ENCODE measurements around the gene ENTPD7. TPM values are rescaled to one million over a fixed set of nuclear protein-coding genes. Genes with fewer than 3 reads are reported as not detected.
A peak's percentile ranks its signal among the peaks of the same experiment; 100 is the strongest.

The ENTPD7 gene
- total RNA-seq, 2 experiments from 2014 or later, result 4.3 to 7.4 TPM

DNA sequence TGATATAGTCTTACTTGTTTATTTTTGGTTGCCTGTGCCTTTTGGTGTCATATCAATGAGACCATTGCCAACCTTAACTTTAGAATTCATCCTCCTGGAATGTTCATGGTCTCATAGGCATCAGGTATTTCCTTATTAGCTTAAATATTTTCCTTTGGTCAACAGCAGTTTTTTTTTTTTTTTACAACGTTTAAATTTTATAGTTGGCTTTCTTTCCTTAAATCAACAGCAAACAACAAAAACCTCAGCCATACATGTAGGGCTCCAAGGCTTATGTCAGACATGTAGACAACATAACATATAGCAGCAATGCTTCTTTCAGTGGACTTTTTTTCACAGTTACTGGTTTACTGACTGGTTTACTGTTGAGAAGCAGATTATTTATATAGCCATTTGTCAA, 22.7 kb downstream of the ENTPD7 start:
- Mint-ChIP-seq H3K4me1 (peaks cover 11% of the 10 kb centered on the region), H3K9me3 (ENCODE audit: low read depth) (no peaks in the 10 kb centered on the region), H3K36me3 (peaks cover 2% of the 10 kb centered on the region), H3K4me3 (no peak overlapping the region), H3K27ac (no peak overlapping the region), H3K27me3 (no peaks in the 10 kb centered on the region)
- CTCF ChIA-PET, result interaction anchor here (0.7 kb wide), 1 partner anchor 71 kb away, joined by 4 read pairs; no protein-coding TSS in a partner anchor
- no peak for ATAC-seq
- no peak for DNase-seq

DNA sequence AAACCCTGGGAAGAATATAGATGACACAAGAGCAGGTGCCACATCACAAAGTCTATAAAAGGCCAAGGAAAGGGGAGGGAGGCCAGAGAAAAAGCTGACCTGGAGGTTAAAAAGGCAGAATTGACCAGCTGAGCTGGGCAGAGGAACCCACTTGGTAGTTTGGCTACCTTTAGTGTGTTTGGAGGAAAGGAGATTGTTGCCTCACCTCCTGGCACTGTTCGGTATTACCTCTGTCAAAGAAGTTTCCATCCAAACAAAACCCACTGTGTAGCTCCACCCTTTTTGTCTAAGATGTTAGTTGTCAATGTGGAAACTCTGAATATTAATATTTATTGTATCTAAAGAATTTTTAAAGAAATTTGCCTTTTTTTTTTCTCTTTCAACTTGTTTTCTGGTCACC, 23.4 kb downstream of the ENTPD7 start:
- no peak overlapping the region for H3K27ac Mint-ChIP-seq
- CTCF ChIA-PET, result no interaction called here
- H3K27me3 Mint-ChIP-seq, result no peaks in the 10 kb centered on the region

DNA sequence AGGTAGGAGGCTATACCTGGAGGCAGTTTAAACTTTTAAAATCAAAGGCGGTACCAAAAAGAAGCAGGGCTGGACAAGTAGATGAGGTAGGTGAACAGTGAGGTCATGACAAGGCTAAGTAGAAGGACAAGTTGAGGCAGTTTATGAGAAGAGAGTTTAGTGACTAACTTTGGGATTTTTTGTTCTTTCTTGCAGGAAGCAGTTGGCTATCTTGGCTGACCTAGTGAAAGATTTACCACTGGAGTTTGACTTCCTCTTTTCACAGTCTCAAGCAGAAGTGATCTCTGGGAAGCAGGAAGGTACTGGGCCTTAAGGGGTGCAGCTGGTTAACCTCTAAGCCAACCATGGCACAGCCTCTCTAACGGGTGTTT, 26.3 kb downstream of the ENTPD7 start:
- DNase-seq, result no peak
- H3K27me3 Mint-ChIP-seq, result no peaks in the 10 kb centered on the region
- no peak for ATAC-seq
- no peak overlapping the region for H3K27ac Mint-ChIP-seq
- H3K4me1 Mint-ChIP-seq, result peaks cover 6% of the 10 kb centered on the region
- H3K4me3 Mint-ChIP-seq, result no peak overlapping the region
- CTCF ChIA-PET, result interaction anchor here (1.0 kb wide), 1 partner anchor 14 kb away, joined by 3 read pairs; no protein-coding TSS in a partner anchor
- H3K36me3 Mint-ChIP-seq, result peaks cover 2% of the 10 kb centered on the region
- no peaks in the 10 kb centered on the region for H3K9me3 Mint-ChIP-seq (ENCODE audit: low read depth)

More for the DNA sequence above, 23.4 kb downstream of the ENTPD7 start:
- H3K36me3 Mint-ChIP-seq, result peaks cover 2% of the 10 kb centered on the region
- peak; percentile 53 for ATAC-seq
- no peak for DNase-seq
- no peaks in the 10 kb centered on the region for H3K9me3 Mint-ChIP-seq (ENCODE audit: low read depth)
- peaks cover 9% of the 10 kb centered on the region for H3K4me1 Mint-ChIP-seq
- no peak overlapping the region for H3K4me3 Mint-ChIP-seq

DNA sequence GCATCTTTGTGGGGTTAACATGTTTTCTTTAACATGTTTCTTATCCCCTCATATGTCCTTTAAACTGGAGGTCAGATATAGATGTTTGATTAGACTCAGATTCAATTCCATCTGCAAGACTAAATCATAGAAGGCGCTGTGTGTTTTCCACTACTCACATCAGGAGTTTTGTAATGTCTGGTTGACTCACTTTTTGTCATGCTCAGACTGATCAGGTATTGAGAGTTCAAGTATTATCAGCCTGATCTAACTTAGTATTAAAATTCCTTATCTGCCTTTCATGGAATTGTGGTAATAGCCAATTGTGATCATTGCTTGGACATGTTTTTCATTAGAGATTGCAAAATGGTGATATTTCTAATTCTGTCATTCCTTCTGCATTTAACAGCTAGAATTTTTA, 30.2 kb downstream of the ENTPD7 start:
- Mint-ChIP-seq H3K27me3 (no peaks in the 10 kb centered on the region), H3K4me1 (peaks cover 6% of the 10 kb centered on the region), H3K36me3 (peaks cover 5% of the 10 kb centered on the region), H3K27ac (no peak overlapping the region), H3K9me3 (ENCODE audit: low read depth) (no peaks in the 10 kb centered on the region), H3K4me3 (no peak overlapping the region)
- CTCF ChIA-PET, result no interaction called here
- no peak for DNase-seq
- ATAC-seq, result no peak

DNA sequence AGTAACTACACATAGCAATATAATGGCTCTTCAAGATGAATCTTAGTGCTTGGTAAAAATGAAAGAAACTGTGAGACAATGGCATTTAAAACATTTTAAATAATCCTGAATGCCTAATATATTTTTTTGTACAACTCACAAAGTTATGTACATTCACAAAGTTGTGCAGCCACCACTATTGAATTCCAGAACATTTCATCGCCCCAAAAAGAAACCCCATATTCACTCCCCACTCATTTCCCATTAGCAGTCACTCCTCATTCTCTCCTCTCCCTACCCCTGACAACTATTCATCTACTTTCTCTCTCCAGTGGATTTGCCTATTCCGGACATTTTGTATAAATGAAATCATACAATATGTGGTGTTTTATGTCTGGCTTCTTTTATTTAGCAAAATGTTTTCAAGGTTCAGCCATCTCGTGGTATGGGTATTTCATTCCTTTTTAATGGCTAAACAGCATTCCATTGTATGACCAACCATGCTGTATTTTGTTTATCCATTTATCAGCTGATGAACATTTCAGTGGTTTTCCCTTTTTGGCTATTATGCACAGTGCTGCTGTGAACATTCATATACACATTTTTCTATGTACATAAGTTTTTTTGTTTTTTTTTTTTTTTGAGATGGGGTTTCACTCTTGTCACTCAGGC, 34.7 kb downstream of the ENTPD7 start:
- Mint-ChIP-seq H3K4me3 (no peak overlapping the region), H3K36me3 (peaks cover 14% of the 10 kb centered on the region), H3K9me3 (ENCODE audit: low read depth) (no peaks in the 10 kb centered on the region), H3K27me3 (no peaks in the 10 kb centered on the region), H3K27ac (no peak overlapping the region), H3K4me1 (no peaks in the 10 kb centered on the region)
- DNase-seq, result no peak
- no peak for ATAC-seq
- CTCF ChIA-PET, result no interaction called here

DNA sequence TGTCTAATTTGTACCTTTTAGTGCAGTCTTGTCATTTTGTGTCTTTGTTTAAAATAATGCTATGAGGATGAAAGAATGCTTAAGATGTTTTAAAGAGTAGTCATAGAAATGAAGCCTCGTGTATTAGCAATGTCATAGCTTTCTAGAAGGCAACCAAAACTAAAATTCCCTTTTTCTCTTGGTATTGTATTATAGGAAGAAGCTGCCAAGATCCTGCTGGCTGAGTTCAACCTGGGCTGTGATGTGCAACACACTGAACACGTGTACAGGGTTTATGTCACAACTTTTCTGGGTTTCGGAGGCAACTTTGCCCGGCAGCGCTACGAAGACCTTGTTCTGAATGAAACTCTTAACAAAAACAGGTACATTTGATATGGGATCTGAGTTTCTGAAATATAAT, 36.5 kb downstream of the ENTPD7 start:
- no peaks in the 10 kb centered on the region for H3K4me1 Mint-ChIP-seq
- H3K36me3 Mint-ChIP-seq, result peaks cover 20% of the 10 kb centered on the region
- H3K27me3 Mint-ChIP-seq, result no peaks in the 10 kb centered on the region
- CTCF ChIA-PET, result no interaction called here
- no peaks in the 10 kb centered on the region for H3K9me3 Mint-ChIP-seq (ENCODE audit: low read depth)
- ATAC-seq (no peak), DNase-seq (no peak)
- H3K27ac Mint-ChIP-seq, result no peak overlapping the region
- H3K4me3 Mint-ChIP-seq, result no peak overlapping the region

DNA sequence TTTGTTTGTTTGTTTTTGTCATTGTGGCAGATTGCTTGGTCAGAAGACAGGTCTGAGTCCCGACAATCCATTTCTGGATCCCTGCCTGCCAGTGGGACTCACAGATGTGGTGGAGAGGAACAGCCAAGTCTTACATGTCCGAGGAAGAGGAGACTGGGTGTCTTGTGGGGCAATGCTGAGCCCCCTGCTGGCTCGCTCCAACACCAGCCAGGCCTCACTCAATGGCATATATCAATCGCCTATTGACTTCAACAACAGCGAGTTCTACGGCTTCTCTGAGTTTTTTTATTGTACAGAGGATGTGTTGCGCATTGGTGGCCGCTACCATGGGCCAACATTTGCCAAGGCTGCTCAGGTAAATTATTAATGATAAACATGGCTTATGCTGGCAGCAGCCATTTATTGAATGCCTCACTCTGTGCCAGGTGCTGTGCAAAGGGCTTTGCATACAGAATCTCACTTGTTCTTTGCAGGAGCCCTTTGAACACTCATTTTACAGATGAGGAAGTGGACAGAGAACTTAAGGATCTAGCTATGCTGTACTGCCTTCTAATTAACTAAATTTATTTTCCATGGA, 39.3 kb downstream of the ENTPD7 start:
- Mint-ChIP-seq H3K9me3 (ENCODE audit: low read depth) (no peaks in the 10 kb centered on the region), H3K27ac (no peak overlapping the region)
- CTCF ChIA-PET, result no interaction called here

DNA sequence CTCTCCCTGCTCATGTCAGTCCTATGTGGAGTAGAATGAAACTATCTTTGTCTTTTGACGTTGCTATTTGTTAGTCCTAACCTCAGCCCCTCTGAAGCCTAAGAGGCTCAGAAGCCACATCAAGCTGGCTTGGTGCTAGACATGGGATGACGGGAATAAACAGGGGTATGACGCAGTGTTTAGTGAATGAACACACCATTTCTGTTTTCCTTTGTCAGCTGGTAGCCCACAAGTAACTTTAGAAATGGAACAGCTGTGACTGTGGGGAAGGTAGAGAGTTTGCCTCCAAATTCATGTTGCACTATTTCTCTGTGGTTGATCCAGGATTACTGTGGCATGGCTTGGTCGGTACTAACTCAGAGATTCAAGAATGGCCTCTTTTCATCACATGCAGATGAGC, 41.3 kb downstream of the ENTPD7 start:
- ATAC-seq (no peak), DNase-seq (no peak)
- Mint-ChIP-seq H3K27me3 (no peaks in the 10 kb centered on the region), H3K4me3 (no peak overlapping the region), H3K9me3 (ENCODE audit: low read depth) (no peaks in the 10 kb centered on the region), H3K36me3 (peaks cover 25% of the 10 kb centered on the region), H3K27ac (no peak overlapping the region), H3K4me1 (no peaks in the 10 kb centered on the region)
- CTCF ChIA-PET, result interaction anchor here (1.3 kb wide), 1 partner anchor 140 kb away, joined by 3 read pairs; no protein-coding TSS in a partner anchor

More for the DNA sequence above, 39.3 kb downstream of the ENTPD7 start:
- Mint-ChIP-seq H3K4me3 (no peak overlapping the region), H3K36me3 (peaks cover 25% of the 10 kb centered on the region), H3K4me1 (no peaks in the 10 kb centered on the region), H3K27me3 (no peaks in the 10 kb centered on the region)
- DNase-seq (no peak), ATAC-seq (no peak)

DNA sequence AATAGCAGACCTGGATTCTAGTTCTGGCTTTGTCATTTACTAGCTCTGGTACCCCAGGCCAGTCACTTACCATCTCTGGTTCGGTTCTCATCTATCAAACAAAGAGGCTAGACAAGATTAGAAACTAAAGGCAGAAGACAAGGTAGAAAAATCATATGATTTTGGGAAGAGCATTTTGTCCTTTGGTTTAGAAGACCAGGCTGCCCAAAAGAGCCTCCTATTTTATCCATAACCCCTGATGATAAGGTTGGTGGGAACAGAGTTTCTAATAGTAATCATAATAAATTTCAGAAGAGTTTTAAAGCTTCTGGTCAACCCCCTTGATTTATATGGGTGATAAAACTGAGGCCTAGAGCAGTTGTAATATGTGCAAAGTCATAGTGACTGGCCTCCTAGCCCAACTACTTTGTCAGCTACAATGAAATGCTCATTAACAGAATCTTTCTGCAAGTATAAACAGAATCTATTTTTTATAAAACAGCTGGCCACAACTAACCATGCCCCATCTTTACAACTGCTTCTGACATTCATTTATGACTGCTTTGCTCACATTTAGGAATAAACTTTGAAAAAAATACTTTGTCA, 49.2 kb downstream of the ENTPD7 start:
- DNase-seq (no peak), ATAC-seq (no peak)
- H3K27ac Mint-ChIP-seq, result no peak overlapping the region
- no peaks in the 10 kb centered on the region for H3K27me3 Mint-ChIP-seq
- H3K4me1 Mint-ChIP-seq, result peaks cover 8% of the 10 kb centered on the region
- no peak overlapping the region for H3K4me3 Mint-ChIP-seq
- CTCF ChIA-PET, result interaction anchor here (1.0 to 1.1 kb wide), 2 partner anchors 272 to 317 kb away, joined by 3 read pairs; no protein-coding TSS in a partner anchor
- no peaks in the 10 kb centered on the region for H3K9me3 Mint-ChIP-seq (ENCODE audit: low read depth)
- peaks cover 15% of the 10 kb centered on the region for H3K36me3 Mint-ChIP-seq

DNA sequence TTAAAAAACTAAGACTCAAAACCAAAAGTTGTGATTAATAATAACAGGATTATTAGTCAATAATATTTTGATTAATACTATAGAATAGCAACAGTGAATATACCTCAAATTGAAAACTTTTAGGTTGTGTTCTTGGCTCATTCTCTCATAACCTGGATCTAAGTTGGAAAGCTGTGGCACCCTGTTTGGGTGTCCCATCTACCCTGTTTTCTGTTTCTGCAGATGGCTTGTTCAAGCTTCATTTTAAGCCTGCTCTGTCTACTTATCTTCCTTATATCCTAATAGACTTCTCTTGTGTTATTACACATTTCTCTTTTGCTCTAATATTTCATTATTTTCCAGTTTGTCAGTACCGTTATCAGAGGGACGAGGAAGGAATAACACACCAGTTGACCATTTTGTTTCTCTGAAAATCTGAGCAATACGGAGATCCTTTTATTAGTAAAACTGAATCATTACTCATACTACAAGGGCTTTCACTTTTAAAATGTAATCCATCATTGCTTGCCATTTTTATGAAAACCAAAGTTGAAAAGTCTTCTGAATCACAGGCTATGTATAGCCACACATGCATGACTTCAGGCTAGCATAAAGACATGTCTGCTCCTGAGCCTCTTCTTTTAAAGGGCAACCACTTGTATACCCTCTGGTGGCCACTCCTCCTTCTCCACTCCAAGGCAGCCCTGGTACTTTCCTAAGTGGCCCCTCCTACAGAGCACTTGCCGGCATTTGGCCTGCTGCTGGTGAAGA, 50.3 kb downstream of the ENTPD7 start:
- peaks cover 8% of the 10 kb centered on the region for H3K4me1 Mint-ChIP-seq
- DNase-seq, result no peak
- H3K36me3 Mint-ChIP-seq, result peaks cover 18% of the 10 kb centered on the region
- H3K4me3 Mint-ChIP-seq, result no peak overlapping the region
- ATAC-seq, result peak; percentile 36
- H3K27me3 Mint-ChIP-seq, result no peaks in the 10 kb centered on the region
- CTCF ChIA-PET, result interaction anchor here (1.1 to 1.8 kb wide), 2 partner anchors 273 to 274 kb away, joined by 3 to 8 read pairs; no protein-coding TSS in a partner anchor
- no peak overlapping the region for H3K27ac Mint-ChIP-seq
- no peaks in the 10 kb centered on the region for H3K9me3 Mint-ChIP-seq (ENCODE audit: low read depth)

DNA sequence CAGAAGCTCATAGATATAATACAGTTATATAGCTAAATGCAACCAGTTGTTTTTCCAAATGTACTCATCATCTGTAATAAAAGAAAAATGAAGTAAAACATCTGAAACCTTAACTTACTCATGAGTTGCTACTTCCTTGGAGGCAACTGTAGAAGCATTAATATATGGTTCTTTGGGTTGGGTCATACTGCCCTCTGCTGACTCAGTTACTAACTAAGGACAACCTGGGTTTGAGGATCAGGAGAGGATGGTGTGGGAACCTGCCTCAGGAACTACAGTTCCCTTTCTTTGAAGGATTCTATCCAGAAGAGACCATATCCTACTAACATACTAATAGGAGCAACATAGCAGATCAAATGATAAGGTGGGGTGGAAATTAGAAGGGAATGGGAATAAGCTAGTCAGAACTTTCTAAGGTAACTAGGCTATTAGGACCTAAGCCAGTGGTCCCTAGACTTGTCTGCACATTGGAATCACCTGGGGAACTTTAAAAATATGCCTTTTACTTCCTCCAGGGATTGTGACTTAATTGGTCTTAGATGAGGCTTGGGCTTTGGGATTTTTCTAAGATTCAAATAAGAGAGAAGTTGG, 51.9 kb downstream of the ENTPD7 start:
- Mint-ChIP-seq H3K4me1 (peaks cover 8% of the 10 kb centered on the region), H3K4me3 (no peak overlapping the region), H3K27ac (no peak overlapping the region), H3K27me3 (no peaks in the 10 kb centered on the region), H3K36me3 (peaks cover 22% of the 10 kb centered on the region), H3K9me3 (ENCODE audit: low read depth) (no peaks in the 10 kb centered on the region)
- DNase-seq, result peak; percentile 51
- peak; percentile 85 for ATAC-seq
- CTCF ChIA-PET, result interaction anchor here (0.7 to 2.1 kb wide), 6 partner anchors 10 to 275 kb away, joined by 3 to 9 read pairs (median 4); partner anchors contain the start of gene ENTPD7

DNA sequence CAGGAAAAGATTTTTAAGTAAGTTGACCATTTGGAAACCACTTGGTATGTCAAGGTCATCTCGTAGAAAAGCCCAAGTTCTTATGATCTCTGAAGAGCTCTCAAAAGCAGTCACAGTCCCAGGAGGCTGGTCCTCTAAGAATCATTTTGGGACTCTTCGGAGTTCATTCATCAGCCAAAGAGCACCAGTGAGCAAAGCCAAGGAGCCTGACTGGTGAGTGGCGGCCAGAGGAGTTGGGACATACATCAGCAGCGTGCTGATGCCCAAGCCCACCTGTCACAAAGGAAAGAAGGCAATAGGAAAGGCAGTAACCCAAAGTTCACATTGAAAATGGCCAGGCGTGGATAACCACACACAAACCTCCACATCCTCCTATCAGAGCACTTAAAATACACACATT, 55.1 kb downstream of the ENTPD7 start:
- H3K9me3 Mint-ChIP-seq (ENCODE audit: low read depth), result no peaks in the 10 kb centered on the region
- H3K27ac Mint-ChIP-seq, result no peak overlapping the region
- peaks cover 35% of the 10 kb centered on the region for H3K36me3 Mint-ChIP-seq
- no peaks in the 10 kb centered on the region for H3K27me3 Mint-ChIP-seq
- no peak for ATAC-seq
- peaks cover 8% of the 10 kb centered on the region for H3K4me1 Mint-ChIP-seq
- no peak overlapping the region for H3K4me3 Mint-ChIP-seq
- CTCF ChIA-PET, result interaction anchor here (1.2 to 1.3 kb wide), 2 partner anchors 155 to 278 kb away, joined by 5 to 6 read pairs; no protein-coding TSS in a partner anchor
- no peak for DNase-seq

DNA sequence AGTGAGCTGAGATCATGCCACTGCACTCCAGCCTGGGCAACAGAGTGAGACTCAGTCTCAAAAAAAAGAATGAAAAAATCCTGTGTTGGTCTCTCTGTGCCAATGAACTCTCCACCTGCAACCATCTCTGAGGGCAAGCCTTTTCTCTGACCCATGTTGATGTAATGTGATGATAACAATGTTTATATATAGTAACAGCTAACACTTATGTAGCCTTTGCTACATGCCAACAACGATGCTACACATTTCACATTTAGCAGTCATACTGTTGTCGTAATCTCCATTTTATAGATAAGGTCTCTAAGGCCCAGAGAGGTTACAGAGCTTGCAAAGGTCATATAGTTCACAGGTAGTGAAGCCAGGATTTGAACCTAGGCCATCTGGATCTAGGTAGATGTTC, 61.1 kb downstream of the ENTPD7 start:
- ATAC-seq (no peak), DNase-seq (no peak)
- CTCF ChIA-PET, result interaction anchor here (2.3 kb wide), 1 partner anchor 11 kb away, joined by 6 read pairs; the partner anchor contains the start of genes COX15 and CUTC
- no peak overlapping the region for H3K27ac Mint-ChIP-seq
- H3K36me3 Mint-ChIP-seq, result peaks cover 59% of the 10 kb centered on the region
- no peaks in the 10 kb centered on the region for H3K4me1 Mint-ChIP-seq
- H3K27me3 Mint-ChIP-seq, result no peaks in the 10 kb centered on the region
- H3K9me3 Mint-ChIP-seq (ENCODE audit: low read depth), result no peaks in the 10 kb centered on the region
- no peak overlapping the region for H3K4me3 Mint-ChIP-seq

Data from activated CD8-positive, alpha-beta memory T cell treated with anti-CD3 and anti-CD28 coated beads, Interleukin-2, amount 10 ng/mL, durations not matched to agents 7 days and 5 days (primary cell).